GM10248 (cell line): Measurements from ENCODE around the gene PPFIBP1.

Source experiments
- CTCF ChIA-PET: fragments of 300-600 bp; sonication (Branson Sonifier 250); formaldehyde crosslinking; extraction: SDS; loops from one replicate; lab custom pipeline; 2021; ENCODE audit warnings: antibody characterized with exemption; lab: Yijun Ruan, JAX
- POLR2A ChIA-PET: fragments of 350-650 bp; sonication (Branson Sonifier 250); formaldehyde crosslinking; extraction: SDS; loops from one replicate; lab custom pipeline; 2020; ENCODE audit warnings: antibody characterized with exemption; lab: Yijun Ruan, JAX
- DNase-seq: peaks from one replicate; pipeline ENCODE4 v3.0.0; 2012; ENCODE audit errors: extremely low spot score
- CTCF ChIP-seq: IDR thresholded peaks from 2 replicates; pipeline ENCODE4 v1.5.1; 2012; ENCODE audit warnings: mild to moderate bottlenecking, low read depth; ENCODE audit errors: extremely low read depth, missing control alignments, control extremely low read depth

The PPFIBP1 gene

DNA sequence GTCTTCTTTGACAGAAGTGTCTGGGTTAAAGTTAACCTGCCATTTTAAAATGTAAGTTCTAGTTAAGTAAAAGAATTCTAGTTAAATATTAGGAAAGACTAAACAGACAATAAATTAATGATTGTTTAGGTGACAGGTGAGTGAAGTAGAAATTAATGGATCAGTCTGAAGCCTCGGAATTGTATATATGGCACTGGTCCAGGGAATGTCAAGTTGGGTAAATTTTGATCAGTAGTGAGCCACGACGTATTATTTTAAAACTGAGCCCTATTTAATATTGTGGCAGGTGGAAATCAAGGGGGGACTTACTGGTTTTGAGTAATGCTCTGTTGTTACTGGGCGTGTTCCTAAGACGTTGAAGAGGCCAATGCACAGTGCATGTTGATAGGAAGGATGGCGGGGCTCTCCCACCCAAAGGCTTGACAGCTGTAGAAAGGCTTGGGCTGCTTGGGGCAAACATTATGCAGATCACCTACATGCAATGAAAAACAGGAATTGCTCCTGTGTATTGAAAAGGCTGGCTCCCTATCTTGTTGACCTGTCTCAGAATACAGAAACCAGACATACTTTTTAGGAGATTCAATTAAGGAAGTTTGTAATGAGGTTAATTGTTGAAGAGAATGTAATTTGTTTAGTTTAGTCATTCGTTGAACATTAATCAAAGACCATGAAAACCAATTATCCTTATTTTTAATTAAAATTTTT lies 5.9 kb upstream of the PPFIBP1 start:
- CTCF ChIA-PET: no interaction called here
- POLR2A ChIA-PET: no interaction called here
- TF ChIP-seq CTCF: no peak
- DNase-seq: no peak

- POLR2A ChIA-PET: no interaction called here
- DNase-seq: no peak
- TF ChIP-seq CTCF: no peak
- CTCF ChIA-PET: interaction anchor here (1.3 kb wide), 1 partner anchor 55 kb away, joined by 3 read pairs; no protein-coding TSS in a partner anchor
Measured at GRCh38 chr12:27521066-27521465, 2.9 kb upstream of the PPFIBP1 start.

- TF ChIP-seq CTCF: no peak
- CTCF ChIA-PET: interaction anchor here (1.3 to 3.7 kb wide), 2 partner anchors 8 to 54 kb away, joined by 3 to 13 read pairs; no protein-coding TSS in a partner anchor
- DNase-seq: no peak
- POLR2A ChIA-PET: no interaction called here
Measured at GRCh38 chr12:27521981-27522380, 2.0 kb upstream of the PPFIBP1 start.

DNA sequence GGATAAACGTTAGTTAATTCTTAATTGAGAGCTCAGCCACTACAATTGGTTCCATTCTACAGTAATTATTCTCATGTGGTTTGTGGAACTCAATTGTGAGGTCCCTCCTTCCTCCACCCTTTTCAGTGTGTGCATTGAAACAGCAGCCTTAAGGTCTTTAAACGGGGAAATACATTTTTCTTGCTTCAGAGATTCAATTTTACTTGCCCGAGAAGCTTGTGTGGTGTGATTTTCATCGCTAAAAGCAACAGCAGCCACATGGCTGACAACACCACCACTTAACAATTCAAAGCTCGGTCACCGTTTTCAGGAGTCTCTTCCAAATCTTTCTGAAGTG lies 733 bp upstream of the PPFIBP1 start:
- ChIA-PET CTCF (interaction anchor here (0.7 to 3.7 kb wide), 6 partner anchors 10 to 89 kb away, joined by 3 to 13 read pairs (median 7); no protein-coding TSS in a partner anchor), POLR2A (interaction anchor here (2.6 kb wide), 1 partner anchor 11 kb away, joined by 8 read pairs; no protein-coding TSS in a partner anchor)
- peak; percentile 40 for DNase-seq
- no peak for TF ChIP-seq CTCF

DNA sequence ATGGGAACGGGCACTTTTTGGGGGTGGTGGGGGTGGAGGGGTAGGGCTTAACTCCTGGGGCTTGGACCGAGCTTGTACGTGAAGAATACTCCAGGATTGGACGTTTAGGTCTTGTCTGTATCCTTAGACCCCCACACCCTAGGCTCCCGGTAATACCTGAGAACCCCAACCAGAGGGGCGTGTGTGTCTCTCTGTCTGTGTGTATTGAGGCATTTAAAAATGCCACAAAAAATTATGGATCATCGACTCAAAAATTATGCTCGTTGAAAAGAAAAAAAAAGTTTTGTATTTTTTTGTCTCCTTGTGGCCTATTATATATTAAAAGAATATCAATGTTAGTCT lies 459 bp downstream of the PPFIBP1 start:
- TF ChIP-seq CTCF: no peak
- ChIA-PET POLR2A (interaction anchor here (0.5 to 2.6 kb wide), 5 partner anchors 10 to 640 kb away, joined by 3 to 11 read pairs (median 8); no protein-coding TSS in a partner anchor), CTCF (interaction anchor here (1.1 to 3.7 kb wide), 7 partner anchors 9 to 128 kb away, joined by 3 to 13 read pairs (median 6); no protein-coding TSS in a partner anchor)
- no peak for DNase-seq

GRCh38 chr12:27524839-27525753 lies 1.1 kb downstream of the PPFIBP1 start:
- peak; percentile 21 for TF ChIP-seq CTCF
- CTCF ChIA-PET: interaction anchor here (1.1 to 3.7 kb wide), 8 partner anchors 9 to 127 kb away, joined by 3 to 13 read pairs (median 6); no protein-coding TSS in a partner anchor
- POLR2A ChIA-PET: interaction anchor here (2.6 kb wide), 1 partner anchor 9 kb away, joined by 8 read pairs; no protein-coding TSS in a partner anchor
- DNase-seq: no peak
